OCI-LY1 (cell line): ENCODE data around the gene FNBP1.

Experiments used
- CTCF ChIP-seq: fragments of 200-600 bp; sonication (generic), shearing (Covaris generic); IDR thresholded peaks from 2 replicates; pipeline ENCODE4 v1.5.1; 2017; ENCODE audit warnings: mild to moderate bottlenecking, antibody characterized with exemption, low read length, moderate library complexity, mixed read lengths
- EZH2 ChIP-seq: fragments of 200-600 bp; sonication (generic), shearing (Covaris generic); IDR thresholded peaks from 2 replicates; pipeline ENCODE4 v1.8.0; 2017; ENCODE audit warnings: borderline replicate concordance, mixed run types, mild to moderate bottlenecking, antibody characterized with exemption, low read length, moderate library complexity, mixed read lengths

GRCh38 chr9:129988607-129989361 is 54.2 kb downstream of the FNBP1 start:
- TF ChIP-seq CTCF (no peak), EZH2 (no peak)
